Smooth muscle cell (in vitro differentiated cells): ENCODE measurements around the gene OPCML. TPM values are rescaled to one million over a fixed set of nuclear protein-coding genes. Genes with fewer than 3 reads are reported as not detected.

ENCODE experiments used
- DNase-seq: peaks from one replicate; lab custom pipeline; 2025; ENCODE audit not compliant: unreplicated experiment; lab: John Stamatoyannopoulos, UW
- H2AFZ ChIP-seq: fragments of 200-600 bp; sonication (generic); 2 replicates; pipeline ENCODE4 v1.6.0; 2016; ENCODE audit warnings: antibody characterized with exemption, low read depth, mild to moderate bottlenecking
- H3F3A ChIP-seq: fragments of 200-600 bp; sonication (generic); 2 replicates; pipeline ENCODE4 v1.6.0; 2017; ENCODE audit warnings: antibody characterized with exemption, low read depth
- H3K27ac ChIP-seq: fragments of 200-600 bp; sonication (generic); 2 replicates; pipeline ENCODE4 v1.5.1; 2016; ENCODE audit warnings: low read depth, mild to moderate bottlenecking
- H3K27me3 ChIP-seq: fragments of 200-600 bp; sonication (generic); 2 replicates; pipeline ENCODE4 v1.6.1; 2016; ENCODE audit warnings: low read depth, mild to moderate bottlenecking
- H3K36me3 ChIP-seq: fragments of 200-600 bp; sonication (generic); 2 replicates; pipeline ENCODE4 v1.5.1; 2016; ENCODE audit warnings: low read depth
- H3K4me1 ChIP-seq: fragments of 200-600 bp; sonication (generic); 2 replicates; pipeline ENCODE4 v1.5.1; 2016; ENCODE audit warnings: low read depth
- H3K4me2 ChIP-seq: fragments of 200-600 bp; sonication (generic); 2 replicates; pipeline ENCODE4 v1.6.0; 2016; ENCODE audit warnings: mild to moderate bottlenecking
- H3K4me3 ChIP-seq: fragments of 200-600 bp; sonication (generic); 2 replicates; pipeline ENCODE4 v1.5.1; 2016; ENCODE audit warnings: mild to moderate bottlenecking
- H3K79me2 ChIP-seq: fragments of 200-600 bp; sonication (generic); 2 replicates; pipeline ENCODE4 v1.6.0; 2016; ENCODE audit warnings: low read depth, mild to moderate bottlenecking
- H3K9ac ChIP-seq: fragments of 200-600 bp; sonication (generic); 2 replicates; pipeline ENCODE4 v1.6.0; 2016; ENCODE audit warnings: low read depth
- H3K9me3 ChIP-seq: fragments of 200-600 bp; sonication (generic); replicated peaks from 2 replicates; pipeline ENCODE4 v1.5.1; 2016; ENCODE audit warnings: low read depth
- H4K20me1 ChIP-seq: fragments of 200-600 bp; sonication (generic); 2 replicates; pipeline ENCODE4 v1.6.0; 2016; ENCODE audit warnings: low read depth
- CTCF ChIP-seq: fragments of 200-600 bp; sonication (generic); IDR thresholded peaks from 2 replicates; pipeline ENCODE4 v1.5.1; 2017; ENCODE audit warnings: borderline replicate concordance, mild to moderate bottlenecking, antibody characterized with exemption; ENCODE audit not compliant: insufficient read depth, poor library complexity, severe bottlenecking
- WGBS: methylation state at CpG from one replicate; pipeline ENCODE4 v1.1.7; 2016; ENCODE audit warnings: low lambda C conversion rate; 5-methylcytosine and 5-hydroxymethylcytosine counted together
- polyA plus RNA-seq: library from polyadenylated mRNA; unstranded; fragments of >200 nt; fragmentation: Nextera tagmentation; extraction: Ambion mirVana; gene quantifications from 2 replicates; pipeline ENCODE4 v1.2.1, GENCODE V29; 2016
- total RNA-seq: library from RNA; depleted of rRNA; stranded (reverse); fragments of >200 nt; gene quantifications from 2 replicates; pipeline ENCODE4 v1.2.3, GENCODE V29; 2014

Gene OPCML
- total and polyA plus RNA-seq, 2 experiments from 2014 or later: 0.42 to 0.58 TPM

GRCh38 chr11:133325711-133326110, 206.6 kb downstream of the OPCML start:
- WGBS: 66% methylated on average over 3 of the region's 3 CpGs

GRCh38 chr11:133323354-133323753, 208.9 kb downstream of the OPCML start:
- Histone ChIP-seq H3K4me3 (no peak overlapping the region), H4K20me1 (no peaks in the 10 kb centered on the region), H3K9ac (no peak overlapping the region), H3K27me3 (no peaks in the 10 kb centered on the region), H3K27ac (no peak overlapping the region), H2AFZ (no peak overlapping the region), H3K4me1 (no peaks in the 10 kb centered on the region), H3K36me3 (no peaks in the 10 kb centered on the region), H3K79me2 (no peaks in the 10 kb centered on the region), H3K9me3 (no peaks in the 10 kb centered on the region), H3F3A (no peaks in the 10 kb centered on the region), H3K4me2 (no peak overlapping the region)
- no peak for DNase-seq
- 75% methylated on average over 3 of the region's 3 CpGs for WGBS
- no peak for TF ChIP-seq CTCF

More at GRCh38 chr11:133325711-133326110, 206.6 kb downstream of the OPCML start:
- Histone ChIP-seq H3K27me3 (no peaks in the 10 kb centered on the region), H3K79me2 (no peaks in the 10 kb centered on the region), H3K4me3 (no peak overlapping the region), H2AFZ (no peak overlapping the region), H3K9me3 (no peaks in the 10 kb centered on the region), H3K4me1 (no peaks in the 10 kb centered on the region), H3K27ac (no peak overlapping the region), H3F3A (no peaks in the 10 kb centered on the region), H3K4me2 (no peak overlapping the region), H3K9ac (no peak overlapping the region), H3K36me3 (no peaks in the 10 kb centered on the region), H4K20me1 (no peaks in the 10 kb centered on the region)
- TF ChIP-seq CTCF: no peak
- DNase-seq: no peak

- H2AFZ ChIP-seq: no peak overlapping the region
- no peak overlapping the region for H3K27ac ChIP-seq
- no peak for TF ChIP-seq CTCF
- no peaks in the 10 kb centered on the region for H3K27me3 ChIP-seq
- no peaks in the 10 kb centered on the region for H3K9me3 ChIP-seq
- H3F3A ChIP-seq: no peaks in the 10 kb centered on the region
- DNase-seq: no peak
- no peak overlapping the region for H3K4me2 ChIP-seq
- no peaks in the 10 kb centered on the region for H3K79me2 ChIP-seq
- H3K4me1 ChIP-seq: no peaks in the 10 kb centered on the region
- H4K20me1 ChIP-seq: no peaks in the 10 kb centered on the region
- no peak overlapping the region for H3K4me3 ChIP-seq
- no peak overlapping the region for H3K9ac ChIP-seq
- H3K36me3 ChIP-seq: no peaks in the 10 kb centered on the region
- WGBS: 49% methylated on average over 5 of the region's 5 CpGs
Observed at GRCh38 chr11:133318221-133318620, 214.1 kb downstream of the OPCML start.

- Histone ChIP-seq H3K36me3 (no peaks in the 10 kb centered on the region), H3F3A (no peaks in the 10 kb centered on the region), H3K27me3 (no peaks in the 10 kb centered on the region), H4K20me1 (no peaks in the 10 kb centered on the region), H3K4me1 (no peaks in the 10 kb centered on the region), H3K4me3 (no peak overlapping the region), H3K27ac (no peak overlapping the region), H3K9me3 (no peaks in the 10 kb centered on the region), H2AFZ (no peak overlapping the region), H3K79me2 (no peaks in the 10 kb centered on the region), H3K9ac (no peak overlapping the region), H3K4me2 (no peak overlapping the region)
- WGBS: 63% methylated on average over 1 of the region's 1 CpG
- TF ChIP-seq CTCF: no peak
- no peak for DNase-seq
Observed at GRCh38 chr11:133311230-133311629, 221.1 kb downstream of the OPCML start.
